ENCODE results near the gene WIPI1.

The WIPI1 gene

DNA sequence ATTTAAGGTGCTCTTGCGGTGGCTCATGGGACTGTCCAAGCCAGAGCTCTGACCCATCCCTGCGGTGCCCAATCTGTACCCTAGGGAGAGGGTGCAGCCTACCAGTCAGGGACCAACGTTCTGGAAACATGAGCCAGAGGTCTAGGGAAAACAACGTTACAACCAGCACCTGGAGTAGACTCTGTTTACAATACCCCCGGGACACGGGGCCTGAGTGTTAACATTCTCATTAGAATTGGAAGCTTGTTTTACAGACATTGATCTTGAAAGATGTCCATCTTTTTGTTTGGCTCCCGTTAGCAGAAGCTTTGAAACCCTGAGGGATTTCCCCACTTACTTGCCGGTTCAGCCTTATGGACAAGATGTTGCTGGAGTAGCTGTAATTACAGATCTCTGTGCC lies 6.9 kb downstream of the WIPI1 start:
- Histone ChIP-seq H3K27me3 (ENCODE audit: control insufficient read depth in 3 of 3, insufficient read depth in 3 of 3, low read depth in 1 of 3, low read length in 3 of 3) (no peaks in the 10 kb centered on the region), H3K4me1 (ENCODE audit: control insufficient read depth in 2 of 2, insufficient read depth in 1 of 2, low read depth in 1 of 2, low read length in 2 of 2) (no peaks in the 10 kb centered on the region), H3K27ac (replicated peaks; ENCODE audit: low read length) (no peak overlapping the region), H4K8ac (ENCODE audit: low read depth, low read length) (no peak overlapping the region), H3K79me1 (ENCODE audit: low read depth, low read length) (no peaks in the 10 kb centered on the region), H2BK120ac (ENCODE audit: low read depth, low read length) (no peak overlapping the region), H3K18ac (ENCODE audit: low read length) (no peak overlapping the region), H3K9me3 (replicated peaks in 1 of 2; ENCODE audit: control insufficient read depth in 2 of 2, insufficient read depth in 1 of 2, low read depth in 1 of 2, low read length in 2 of 2) (no peaks in the 10 kb centered on the region), H2AFZ (ENCODE audit: low read length) (no peak overlapping the region), H2BK12ac (ENCODE audit: low read length) (no peak overlapping the region), H3K36me3 (replicated peaks in 1 of 2; ENCODE audit: control insufficient read depth in 2 of 2, insufficient read depth in 2 of 2, low read length in 2 of 2) (peaks cover 0 to 15% of the 10 kb centered on the region in 2 donors), H2AK5ac (ENCODE audit: low read depth, low read length) (no peak overlapping the region), H4K91ac (ENCODE audit: low read depth, low read length, poor library complexity) (no peak overlapping the region), H2BK5ac (ENCODE audit: low read length) (no peak overlapping the region), H2BK15ac (ENCODE audit: low read length) (no peak overlapping the region), H3K4me2 (ENCODE audit: insufficient read depth, low read length, poor library complexity, severe bottlenecking) (no peak overlapping the region), H3K9ac (ENCODE audit: low read depth, low read length, poor library complexity) (no peak overlapping the region), H3K23ac (ENCODE audit: low read depth, low read length, poor library complexity) (no peak overlapping the region), H3K4me3 (ENCODE audit: low read length in 2 of 2) (no peak overlapping the region), H3K14ac (ENCODE audit: low read length) (no peak overlapping the region), H3K4ac (ENCODE audit: low read length) (no peak overlapping the region)
- DNase-seq (ENCODE audit: low spot score), result no peak
- WGBS, 2 donors (ENCODE audit: extremely low coverage in 2 of 2, insufficient read length in 2 of 2, insufficient replicate concordance in 1 of 2), result no CpG with 5 or more reads among the region's 8 CpGs

DNA sequence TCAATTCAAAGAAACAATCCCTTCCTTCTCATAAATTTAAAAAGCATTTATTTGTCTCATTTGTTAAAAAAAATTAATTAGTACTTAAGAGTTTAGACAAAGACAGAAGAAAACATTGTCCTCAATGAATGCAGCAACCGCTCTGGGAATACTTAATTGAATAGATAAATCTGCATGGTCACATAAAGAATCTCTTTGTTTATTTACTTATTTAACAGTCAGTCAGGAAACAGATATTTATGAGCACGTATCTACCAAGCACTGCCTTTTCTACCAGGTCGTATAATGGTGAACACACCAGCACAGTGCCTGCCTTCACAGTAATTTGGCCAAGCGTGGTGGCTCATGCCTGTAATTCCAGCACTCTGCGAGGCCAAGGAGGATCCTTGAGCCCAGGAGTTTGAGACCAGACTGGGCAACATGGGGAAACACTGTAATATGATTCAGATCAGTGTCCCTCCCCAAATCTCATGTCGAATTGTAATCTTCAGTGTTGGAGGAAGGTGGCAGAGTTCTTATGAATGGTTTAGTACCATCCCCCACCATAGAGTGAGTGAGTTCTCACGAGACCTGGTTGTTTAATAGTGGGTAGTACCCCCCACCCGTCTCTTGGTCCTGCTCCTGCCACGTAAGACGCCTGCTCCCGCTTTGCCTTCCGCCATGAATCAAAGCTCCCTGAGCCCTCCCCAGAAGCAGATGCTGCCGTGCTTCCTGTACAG lies 8.1 kb downstream of the WIPI1 start:
- Histone ChIP-seq H3K4me3 (ENCODE audit: low read length in 2 of 2) (no peak overlapping the region), H2BK12ac (ENCODE audit: low read length) (no peak overlapping the region), H3K23ac (ENCODE audit: low read depth, low read length, poor library complexity) (no peak overlapping the region), H2BK120ac (ENCODE audit: low read depth, low read length) (no peak overlapping the region), H4K8ac (ENCODE audit: low read depth, low read length) (no peak overlapping the region), H3K79me1 (ENCODE audit: low read depth, low read length) (no peaks in the 10 kb centered on the region), H3K14ac (ENCODE audit: low read length) (no peak overlapping the region), H2BK5ac (ENCODE audit: low read length) (no peak overlapping the region), H3K9ac (ENCODE audit: low read depth, low read length, poor library complexity) (no peak overlapping the region), H4K91ac (ENCODE audit: low read depth, low read length, poor library complexity) (no peak overlapping the region), H3K36me3 (replicated peaks in 1 of 2; ENCODE audit: control insufficient read depth in 2 of 2, insufficient read depth in 2 of 2, low read length in 2 of 2) (peaks cover 0 to 15% of the 10 kb centered on the region in 2 donors), H3K9me3 (replicated peaks in 1 of 2; ENCODE audit: control insufficient read depth in 2 of 2, insufficient read depth in 1 of 2, low read depth in 1 of 2, low read length in 2 of 2) (no peaks in the 10 kb centered on the region), H3K27ac (replicated peaks; ENCODE audit: low read length) (no peak overlapping the region), H3K4ac (ENCODE audit: low read length) (no peak overlapping the region), H3K4me2 (ENCODE audit: insufficient read depth, low read length, poor library complexity, severe bottlenecking) (no peak overlapping the region), H2AK5ac (ENCODE audit: low read depth, low read length) (no peak overlapping the region), H3K4me1 (ENCODE audit: control insufficient read depth in 2 of 2, insufficient read depth in 1 of 2, low read depth in 1 of 2, low read length in 2 of 2) (no peaks in the 10 kb centered on the region), H3K27me3 (ENCODE audit: control insufficient read depth in 3 of 3, insufficient read depth in 3 of 3, low read depth in 1 of 3, low read length in 3 of 3) (no peaks in the 10 kb centered on the region), H3K18ac (ENCODE audit: low read length) (no peak overlapping the region), H2AFZ (ENCODE audit: low read length) (no peak overlapping the region), H2BK15ac (ENCODE audit: low read length) (no peak overlapping the region)
- no CpG with 5 or more reads among the region's 13 CpGs for WGBS, 2 donors (ENCODE audit: extremely low coverage in 2 of 2, insufficient read length in 2 of 2, insufficient replicate concordance in 1 of 2)
- DNase-seq (ENCODE audit: low spot score), result no peak

- WGBS, 2 donors (ENCODE audit: extremely low coverage in 2 of 2, insufficient read length in 2 of 2, insufficient replicate concordance in 1 of 2), result no CpG with 5 or more reads among the region's 9 CpGs
- Histone ChIP-seq H4K91ac (ENCODE audit: low read depth, low read length, poor library complexity) (no peak overlapping the region), H3K9ac (ENCODE audit: low read depth, low read length, poor library complexity) (no peak overlapping the region), H3K23ac (ENCODE audit: low read depth, low read length, poor library complexity) (no peak overlapping the region), H2AFZ (ENCODE audit: low read length) (no peak overlapping the region), H3K4ac (ENCODE audit: low read length) (no peak overlapping the region), H2BK120ac (ENCODE audit: low read depth, low read length) (no peak overlapping the region), H3K18ac (ENCODE audit: low read length) (no peak overlapping the region), H3K4me3 (ENCODE audit: low read length in 2 of 2) (no peak overlapping the region), H3K27me3 (ENCODE audit: control insufficient read depth in 3 of 3, insufficient read depth in 3 of 3, low read depth in 1 of 3, low read length in 3 of 3) (no peaks in the 10 kb centered on the region), H3K27ac (replicated peaks; ENCODE audit: low read length) (no peak overlapping the region), H3K4me1 (ENCODE audit: control insufficient read depth in 2 of 2, insufficient read depth in 1 of 2, low read depth in 1 of 2, low read length in 2 of 2) (no peaks in the 10 kb centered on the region), H2AK5ac (ENCODE audit: low read depth, low read length) (no peak overlapping the region), H2BK12ac (ENCODE audit: low read length) (no peak overlapping the region), H3K4me2 (ENCODE audit: insufficient read depth, low read length, poor library complexity, severe bottlenecking) (no peak overlapping the region), H3K36me3 (replicated peaks in 1 of 2; ENCODE audit: control insufficient read depth in 2 of 2, insufficient read depth in 2 of 2, low read length in 2 of 2) (peaks cover 0 to 15% of the 10 kb centered on the region in 2 donors), H3K9me3 (replicated peaks in 1 of 2; ENCODE audit: control insufficient read depth in 2 of 2, insufficient read depth in 1 of 2, low read depth in 1 of 2, low read length in 2 of 2) (no peaks in the 10 kb centered on the region), H4K8ac (ENCODE audit: low read depth, low read length) (no peak overlapping the region), H3K14ac (ENCODE audit: low read length) (no peak overlapping the region), H3K79me1 (ENCODE audit: low read depth, low read length) (no peaks in the 10 kb centered on the region), H2BK5ac (ENCODE audit: low read length) (no peak overlapping the region), H2BK15ac (ENCODE audit: low read length) (no peak overlapping the region)
- DNase-seq (ENCODE audit: low spot score), result no peak
These were observed 10.7 kb downstream of the WIPI1 start for GRCh38 chr17:68446626-68447041.

DNA sequence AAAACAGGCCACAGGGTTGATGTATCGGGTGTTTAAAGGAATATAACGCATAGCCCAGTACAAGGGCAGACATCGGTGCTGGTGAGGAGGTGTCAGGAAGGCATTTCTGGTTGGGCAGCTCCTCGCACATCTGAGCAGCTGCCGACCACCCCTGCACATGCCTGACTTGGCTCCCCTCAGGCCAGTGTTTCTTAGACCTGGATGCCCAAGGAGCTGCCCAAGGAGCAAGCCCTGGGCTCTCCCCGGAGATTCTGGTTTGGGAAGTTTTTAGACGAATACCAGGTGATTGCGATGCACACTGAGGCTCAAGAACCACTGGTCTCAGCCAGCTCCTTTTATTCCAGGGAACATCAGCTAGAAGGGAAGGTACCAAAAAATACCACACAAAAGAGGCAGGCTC lies 11.6 kb downstream of the WIPI1 start:
- no peak overlapping the region for H2BK15ac ChIP-seq (ENCODE audit: low read length)
- no peak overlapping the region for H3K4me2 ChIP-seq (ENCODE audit: insufficient read depth, low read length, poor library complexity, severe bottlenecking)
- H2BK120ac ChIP-seq (ENCODE audit: low read depth, low read length), result no peak overlapping the region
- no peaks in the 10 kb centered on the region for H3K9me3 ChIP-seq (replicated peaks in 1 of 2; ENCODE audit: control insufficient read depth in 2 of 2, insufficient read depth in 1 of 2, low read depth in 1 of 2, low read length in 2 of 2)
- no CpG with 5 or more reads among the region's 8 CpGs for WGBS, 2 donors (ENCODE audit: extremely low coverage in 2 of 2, insufficient read length in 2 of 2, insufficient replicate concordance in 1 of 2)
- H3K4ac ChIP-seq (ENCODE audit: low read length), result no peak overlapping the region
- H3K79me1 ChIP-seq (ENCODE audit: low read depth, low read length), result no peaks in the 10 kb centered on the region
- no peak overlapping the region for H4K8ac ChIP-seq (ENCODE audit: low read depth, low read length)
- no peak overlapping the region for H4K91ac ChIP-seq (ENCODE audit: low read depth, low read length, poor library complexity)
- peaks cover 0 to 13% of the 10 kb centered on the region in 2 donors for H3K36me3 ChIP-seq (replicated peaks in 1 of 2; ENCODE audit: control insufficient read depth in 2 of 2, insufficient read depth in 2 of 2, low read length in 2 of 2)
- no peak for DNase-seq (ENCODE audit: low spot score)
- no peaks in the 10 kb centered on the region for H3K4me1 ChIP-seq (ENCODE audit: control insufficient read depth in 2 of 2, insufficient read depth in 1 of 2, low read depth in 1 of 2, low read length in 2 of 2)
- no peak overlapping the region for H3K27ac ChIP-seq (replicated peaks; ENCODE audit: low read length)
- no peak overlapping the region for H2AK5ac ChIP-seq (ENCODE audit: low read depth, low read length)
- H3K14ac ChIP-seq (ENCODE audit: low read length), result no peak overlapping the region
- no peak overlapping the region for H3K9ac ChIP-seq (ENCODE audit: low read depth, low read length, poor library complexity)
- H3K27me3 ChIP-seq (ENCODE audit: control insufficient read depth in 3 of 3, insufficient read depth in 3 of 3, low read depth in 1 of 3, low read length in 3 of 3), result no peaks in the 10 kb centered on the region
- H2BK12ac ChIP-seq (ENCODE audit: low read length), result no peak overlapping the region
- H3K23ac ChIP-seq (ENCODE audit: low read depth, low read length, poor library complexity), result no peak overlapping the region
- no peak overlapping the region for H2AFZ ChIP-seq (ENCODE audit: low read length)
- H3K4me3 ChIP-seq (ENCODE audit: low read length in 2 of 2), result no peak overlapping the region
- no peak overlapping the region for H2BK5ac ChIP-seq (ENCODE audit: low read length)
- no peak overlapping the region for H3K18ac ChIP-seq (ENCODE audit: low read length)

Measured in neuronal stem cell (in vitro differentiated cells).